ENCODE data around the gene KLHL17.

DNA sequence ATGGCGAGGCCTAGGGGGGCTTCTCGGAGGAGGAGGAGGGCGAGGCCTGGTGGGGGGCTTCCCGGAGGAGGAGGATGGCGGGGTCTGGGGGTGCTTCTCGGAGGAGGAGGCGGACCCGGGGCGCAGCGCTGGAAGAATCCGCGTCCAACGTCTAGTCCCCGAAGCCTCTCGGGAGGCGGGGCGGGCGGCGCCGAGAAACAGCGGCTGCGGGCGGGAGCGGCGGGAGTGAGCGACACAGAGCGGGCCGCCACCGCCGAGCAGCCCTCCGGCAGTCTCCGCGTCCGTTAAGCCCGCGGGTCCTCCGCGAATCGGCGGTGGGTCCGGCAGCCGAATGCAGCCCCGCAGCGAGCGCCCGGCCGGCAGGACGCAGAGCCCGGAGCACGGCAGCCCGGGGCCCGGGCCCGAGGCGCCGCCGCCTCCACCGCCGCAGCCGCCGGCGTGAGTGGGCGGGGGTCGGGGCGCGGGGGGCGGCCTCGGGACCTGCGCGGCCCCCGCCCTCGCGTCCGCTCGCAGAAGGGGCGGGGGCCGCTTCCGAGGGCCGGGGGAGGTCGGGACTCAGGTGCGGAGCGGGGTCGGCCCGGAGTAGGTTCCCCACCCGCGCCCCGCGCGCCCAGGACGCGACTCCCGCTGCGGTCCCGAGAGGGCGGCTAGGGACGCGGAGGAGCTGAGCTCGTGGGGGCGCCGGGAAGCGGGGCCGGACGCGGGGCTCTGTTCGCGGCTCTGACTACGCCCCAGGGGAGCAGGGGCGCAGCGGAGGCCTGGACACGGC lies at the start of gene KLHL17:
- TF ChIP-seq POLR2A (IDR thresholded peaks at IDR 0.05) (no peak), POLR2AphosphoS5 (IDR thresholded peaks at IDR 0.05; ENCODE audit: insufficient read depth in 1 of 2, low read depth in 1 of 2) (no peak)
- TF ChIP-seq, protein P1, sequence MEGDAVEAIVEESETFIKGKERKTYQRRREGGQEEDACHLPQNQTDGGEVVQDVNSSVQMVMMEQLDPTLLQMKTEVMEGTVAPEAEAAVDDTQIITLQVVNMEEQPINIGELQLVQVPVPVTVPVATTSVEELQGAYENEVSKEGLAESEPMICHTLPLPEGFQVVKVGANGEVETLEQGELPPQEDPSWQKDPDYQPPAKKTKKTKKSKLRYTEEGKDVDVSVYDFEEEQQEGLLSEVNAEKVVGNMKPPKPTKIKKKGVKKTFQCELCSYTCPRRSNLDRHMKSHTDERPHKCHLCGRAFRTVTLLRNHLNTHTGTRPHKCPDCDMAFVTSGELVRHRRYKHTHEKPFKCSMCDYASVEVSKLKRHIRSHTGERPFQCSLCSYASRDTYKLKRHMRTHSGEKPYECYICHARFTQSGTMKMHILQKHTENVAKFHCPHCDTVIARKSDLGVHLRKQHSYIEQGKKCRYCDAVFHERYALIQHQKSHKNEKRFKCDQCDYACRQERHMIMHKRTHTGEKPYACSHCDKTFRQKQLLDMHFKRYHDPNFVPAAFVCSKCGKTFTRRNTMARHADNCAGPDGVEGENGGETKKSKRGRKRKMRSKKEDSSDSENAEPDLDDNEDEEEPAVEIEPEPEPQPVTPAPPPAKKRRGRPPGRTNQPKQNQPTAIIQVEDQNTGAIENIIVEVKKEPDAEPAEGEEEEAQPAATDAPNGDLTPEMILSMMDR (IDR thresholded peaks at IDR 0.05), result no peak

Measured in vagina (tissue), 2 donors.